22Rv1 (cell line): ENCODE results near the gene CHKB.

Experiments
- H3K27ac ChIP-seq: fragments of 450-650 bp; 2 replicates; pipeline ENCODE4 v1.5.1; 2017
- CTCF ChIP-seq: fragments of 450-650 bp; IDR thresholded peaks from 2 replicates; pipeline ENCODE4 v1.5.1; 2017; ENCODE audit warnings: mild to moderate bottlenecking
- ZFX ChIP-seq: fragments of 450-650 bp; IDR thresholded peaks from 2 replicates; pipeline ENCODE4 v1.6.1; 2017; ENCODE audit warnings: antibody characterized with exemption, borderline replicate concordance

Gene CHKB

GRCh38 chr22:50576070-50576469, 6.6 kb downstream of the CHKB start:
- no peak for TF ChIP-seq ZFX
- no peak for TF ChIP-seq CTCF
- no peak overlapping the region for H3K27ac ChIP-seq

GRCh38 chr22:50575426-50575941, 7.2 kb downstream of the CHKB start:
- TF ChIP-seq CTCF (no peak), ZFX (no peak)
- no peak overlapping the region for H3K27ac ChIP-seq

GRCh38 chr22:50574383-50574755, 8.3 kb downstream of the CHKB start:
- no peak for TF ChIP-seq CTCF
- no peak for TF ChIP-seq ZFX

GRCh38 chr22:50573491-50574382, 8.9 kb downstream of the CHKB start:
- TF ChIP-seq CTCF, result no peak
- TF ChIP-seq ZFX, result no peak

More at GRCh38 chr22:50574383-50574755, 8.3 kb downstream of the CHKB start:
- H3K27ac ChIP-seq, result no peak overlapping the region

GRCh38 chr22:50572965-50573364, 9.7 kb downstream of the CHKB start:
- H3K27ac ChIP-seq, result no peak overlapping the region
- TF ChIP-seq ZFX (no peak), CTCF (no peak)

More at GRCh38 chr22:50573491-50574382, 8.9 kb downstream of the CHKB start:
- H3K27ac ChIP-seq, result no peak overlapping the region

GRCh38 chr22:50571264-50572175, 11.1 kb downstream of the CHKB start:
- H3K27ac ChIP-seq, result no peak overlapping the region
- no peak for TF ChIP-seq ZFX
- no peak for TF ChIP-seq CTCF
